Neuronal stem cell (in vitro differentiated cells): ENCODE results near the gene SPOCK3.

Source experiments
- DNase-seq: peaks from one replicate; pipeline ENCODE4 v3.0.0-alpha.2; 2013; ENCODE audit warnings: low spot score
- H2AFZ ChIP-seq: one replicate; pipeline ENCODE4 v1.6.1; 2013; ENCODE audit warnings: mild to moderate bottlenecking, low read length, inconsistent platforms
- H2AK5ac ChIP-seq: 2 replicates; pipeline ENCODE4 v1.6.1; 2013; ENCODE audit warnings: low read depth, mild to moderate bottlenecking, inconsistent platforms, low read length, moderate library complexity, mixed read lengths
- H2BK120ac ChIP-seq: 2 replicates; pipeline ENCODE4 v1.6.1; 2013; ENCODE audit warnings: low read depth, mild to moderate bottlenecking, inconsistent platforms, low read length, moderate library complexity, mixed read lengths
- H2BK12ac ChIP-seq: one replicate; pipeline ENCODE4 v1.6.1; 2013; ENCODE audit warnings: low read length, inconsistent platforms
- H2BK15ac ChIP-seq: 2 replicates; pipeline ENCODE4 v1.6.1; 2013; ENCODE audit warnings: mild to moderate bottlenecking, low read length, inconsistent platforms, mixed read lengths
- H2BK5ac ChIP-seq: one replicate; pipeline ENCODE4 v1.6.1; 2013; ENCODE audit warnings: inconsistent platforms, mild to moderate bottlenecking, low read length, moderate library complexity
- H3K14ac ChIP-seq: one replicate; pipeline ENCODE4 v1.6.1; 2013; ENCODE audit warnings: low read length, inconsistent platforms
- H3K18ac ChIP-seq: 2 replicates; pipeline ENCODE4 v1.6.1; 2013; ENCODE audit warnings: low read length, inconsistent platforms
- H3K23ac ChIP-seq: 2 replicates; pipeline ENCODE4 v1.6.1; 2013; ENCODE audit warnings: low read depth, mild to moderate bottlenecking, mixed read lengths, low read length, inconsistent platforms; ENCODE audit not compliant: poor library complexity
- H3K27ac ChIP-seq: replicated peaks from 3 replicates; pipeline ENCODE4 v1.5.1; 2013; ENCODE audit warnings: low read length, inconsistent platforms
- H3K27me3 ChIP-seq, 3 experiments: 2 replicates each; pipeline ENCODE4 v1.6.1; 2013; ENCODE audit warnings: low read length in 3 of 3, mild to moderate bottlenecking in 2 of 3, inconsistent platforms in 1 of 3, low read depth in 1 of 3, mixed read lengths in 1 of 3, moderate library complexity in 1 of 3; ENCODE audit not compliant: control insufficient read depth in 3 of 3, insufficient read depth in 3 of 3
- H3K36me3 ChIP-seq, 2 donors: replicated peaks in 1 of 2; 2 replicates each; pipeline ENCODE4 v1.6.1; 2013; ENCODE audit warnings: low read length in 2 of 2; ENCODE audit not compliant: control insufficient read depth in 2 of 2, insufficient read depth in 2 of 2
- H3K4ac ChIP-seq: 2 replicates; pipeline ENCODE4 v1.6.1; 2013; ENCODE audit warnings: inconsistent platforms, mild to moderate bottlenecking, low read length, moderate library complexity
- H3K4me1 ChIP-seq, 2 donors: 1 replicate in 1 of 2; 2 replicates in 1 of 2; pipeline ENCODE4 v1.6.1; 2013; ENCODE audit warnings: low read length in 2 of 2, low read depth in 1 of 2; ENCODE audit not compliant: control insufficient read depth in 2 of 2, insufficient read depth in 1 of 2
- H3K4me2 ChIP-seq: one replicate; pipeline ENCODE4 v1.6.1; 2013; ENCODE audit warnings: mild to moderate bottlenecking, low read length, inconsistent platforms; ENCODE audit not compliant: insufficient read depth, poor library complexity, severe bottlenecking
- H3K4me3 ChIP-seq, 2 donors: 2 replicates each; pipeline ENCODE4 v1.5.1; 2013; ENCODE audit warnings: low read length in 2 of 2, mild to moderate bottlenecking in 2 of 2, inconsistent platforms in 1 of 2, moderate library complexity in 1 of 2
- H3K79me1 ChIP-seq: one replicate; pipeline ENCODE4 v1.6.1; 2013; ENCODE audit warnings: low read depth, mild to moderate bottlenecking, inconsistent platforms, low read length, moderate library complexity
- H3K9ac ChIP-seq: one replicate; pipeline ENCODE4 v1.6.1; 2013; ENCODE audit warnings: mild to moderate bottlenecking, low read depth, low read length, inconsistent platforms; ENCODE audit not compliant: poor library complexity
- H3K9me3 ChIP-seq, 2 donors: replicated peaks in 1 of 2; 2 replicates each; pipeline versions ENCODE3 to v1.6.1; 2013; ENCODE audit warnings: low read length in 2 of 2, mild to moderate bottlenecking in 2 of 2, inconsistent platforms in 1 of 2, low read depth in 1 of 2, mixed read lengths in 1 of 2, moderate library complexity in 1 of 2; ENCODE audit not compliant: control insufficient read depth in 2 of 2, insufficient read depth in 1 of 2
- H4K8ac ChIP-seq: one replicate; pipeline ENCODE4 v1.6.1; 2013; ENCODE audit warnings: low read depth, mild to moderate bottlenecking, inconsistent platforms, low read length, moderate library complexity
- H4K91ac ChIP-seq: one replicate; pipeline ENCODE4 v1.6.1; 2013; ENCODE audit warnings: low read length, low read depth, mild to moderate bottlenecking, inconsistent platforms; ENCODE audit not compliant: poor library complexity
- WGBS, 2 donors: extraction: QIAGEN DNeasy Blood & Tissue Kit; methylation state at CpG; one replicate each; pipeline ENCODE4 v1.1.7; 2013; ENCODE audit warnings: missing lambda C conversion rate in 2 of 2, mixed read lengths in 1 of 2; ENCODE audit not compliant: insufficient read length in 2 of 2, insufficient replicate concordance in 1 of 2; ENCODE audit errors: extremely low coverage in 2 of 2; 5-methylcytosine and 5-hydroxymethylcytosine counted together

The SPOCK3 gene

DNA sequence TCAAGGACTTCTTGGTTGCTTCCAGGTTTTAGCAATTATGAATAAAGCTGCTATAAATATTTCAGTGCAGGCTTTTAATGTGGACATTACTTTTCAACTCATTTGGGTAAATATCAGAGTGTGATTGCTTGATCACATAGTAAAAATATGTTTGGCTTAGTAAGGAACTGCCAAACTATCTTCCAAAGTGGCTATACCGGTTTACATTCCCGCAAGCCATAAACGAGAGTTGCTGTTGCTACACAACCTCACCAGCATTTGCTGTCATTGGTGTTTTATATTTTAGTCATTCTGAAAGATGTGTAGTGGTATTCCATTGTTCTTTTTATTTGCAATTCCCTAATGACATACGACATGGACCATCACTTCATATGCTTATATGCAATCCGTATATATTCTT, 30.9 kb upstream of the SPOCK3 start:
- Histone ChIP-seq H3K4me2 (no peak overlapping the region), H3K4me3 (no peak overlapping the region), H2BK5ac (no peak overlapping the region), H3K27me3 (no peaks in the 10 kb centered on the region), H3K4ac (no peak overlapping the region), H2BK12ac (no peak overlapping the region), H3K79me1 (no peaks in the 10 kb centered on the region), H3K36me3 (no peaks in the 10 kb centered on the region), H4K91ac (no peak overlapping the region), H2BK15ac (no peak overlapping the region), H3K27ac (no peak overlapping the region), H3K14ac (no peak overlapping the region), H2BK120ac (no peak overlapping the region), H4K8ac (no peak overlapping the region), H3K9ac (no peak overlapping the region), H3K4me1 (no peaks in the 10 kb centered on the region), H3K9me3 (no peaks in the 10 kb centered on the region), H2AK5ac (no peak overlapping the region), H3K18ac (no peak overlapping the region), H3K23ac (no peak overlapping the region), H2AFZ (no peak overlapping the region)
- DNase-seq = no peak
- WGBS, 2 donors = no CpG with 5 or more reads among the region's 5 CpGs

GRCh38 chr4:167248271-167248670, 14.0 kb upstream of the SPOCK3 start:
- Histone ChIP-seq H3K23ac (no peak overlapping the region), H2AK5ac (no peak overlapping the region), H3K9me3 (no peaks in the 10 kb centered on the region), H3K4me2 (no peak overlapping the region), H3K4ac (no peak overlapping the region), H3K4me1 (no peaks in the 10 kb centered on the region), H3K27ac (no peak overlapping the region), H3K36me3 (no peaks in the 10 kb centered on the region), H3K9ac (no peak overlapping the region), H3K79me1 (no peaks in the 10 kb centered on the region), H2BK120ac (no peak overlapping the region), H4K8ac (no peak overlapping the region), H2AFZ (no peak overlapping the region), H3K27me3 (no peaks in the 10 kb centered on the region), H4K91ac (no peak overlapping the region), H2BK15ac (no peak overlapping the region), H3K4me3 (no peak overlapping the region), H3K18ac (no peak overlapping the region), H3K14ac (no peak overlapping the region), H2BK12ac (no peak overlapping the region), H2BK5ac (no peak overlapping the region)
- no CpG with 5 or more reads among the region's 4 CpGs for WGBS, 2 donors
- DNase-seq = no peak

DNA sequence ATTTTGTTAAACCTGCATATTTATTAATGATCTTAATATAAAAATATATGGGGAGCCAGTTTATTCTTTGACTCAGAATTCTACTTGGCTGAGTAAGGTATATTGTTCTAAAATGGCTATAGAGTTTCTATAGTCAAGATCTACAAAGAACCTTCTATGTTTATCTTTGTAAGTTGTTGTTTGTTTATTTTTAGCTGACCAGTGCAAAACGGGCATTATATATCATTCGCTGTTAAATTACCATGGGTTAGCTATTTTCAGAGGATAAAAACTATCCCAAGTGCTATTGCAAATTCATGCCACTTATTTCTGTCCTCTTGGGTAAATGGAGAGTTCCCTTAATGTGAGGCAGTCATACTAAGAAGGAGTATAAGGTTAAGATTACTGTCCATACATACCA, 5.3 kb upstream of the SPOCK3 start:
- Histone ChIP-seq H3K14ac (no peak overlapping the region), H3K27me3 (peaks cover 0 to 23% (median 4%) of the 10 kb centered on the region in 3 experiments), H2AFZ (no peak overlapping the region), H2BK5ac (no peak overlapping the region), H3K9me3 (no peaks in the 10 kb centered on the region), H3K27ac (no peak overlapping the region), H3K4me3 (no peak overlapping the region), H3K9ac (no peak overlapping the region), H4K8ac (no peak overlapping the region), H2AK5ac (no peak overlapping the region), H3K36me3 (no peaks in the 10 kb centered on the region), H3K4me2 (no peak overlapping the region), H3K23ac (no peak overlapping the region), H3K4ac (no peak overlapping the region), H3K4me1 (peaks cover 0 to 1% of the 10 kb centered on the region in 2 donors), H3K18ac (no peak overlapping the region), H2BK15ac (no peak overlapping the region), H2BK120ac (no peak overlapping the region), H4K91ac (no peak overlapping the region), H2BK12ac (no peak overlapping the region), H3K79me1 (no peaks in the 10 kb centered on the region)
- DNase-seq = no peak
- no CpG with 5 or more reads among the region's 2 CpGs for WGBS, 2 donors

DNA sequence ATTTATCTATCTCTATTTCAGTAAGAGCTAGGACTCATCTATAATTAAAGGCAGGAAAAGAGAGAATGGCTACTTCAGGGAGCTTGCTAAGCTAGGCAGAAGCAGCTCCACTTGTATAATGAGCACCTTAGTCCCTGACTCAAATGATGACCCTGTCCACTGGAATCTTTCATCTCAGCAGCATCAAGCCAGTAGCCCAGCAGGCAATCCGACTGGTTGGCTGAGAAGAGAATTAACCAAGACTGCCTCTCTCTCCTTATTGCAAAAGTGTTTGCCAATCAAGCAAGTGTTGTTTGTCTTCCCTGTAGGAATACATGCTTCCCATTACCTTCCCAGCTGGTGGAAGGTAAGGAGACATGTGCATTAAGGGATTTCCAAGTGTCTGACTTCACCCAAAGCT, 3.9 kb upstream of the SPOCK3 start:
- Histone ChIP-seq H2BK120ac (no peak overlapping the region), H3K79me1 (no peaks in the 10 kb centered on the region), H4K8ac (no peak overlapping the region), H3K36me3 (no peaks in the 10 kb centered on the region), H3K4me3 (no peak overlapping the region), H3K14ac (no peak overlapping the region), H2AK5ac (no peak overlapping the region), H2BK5ac (no peak overlapping the region), H2AFZ (no peak overlapping the region), H3K9me3 (no peaks in the 10 kb centered on the region), H3K23ac (no peak overlapping the region), H3K18ac (no peak overlapping the region), H3K27me3 (peaks cover 0 to 36% (median 15%) of the 10 kb centered on the region in 3 experiments), H3K4ac (no peak overlapping the region), H3K27ac (no peak overlapping the region), H4K91ac (no peak overlapping the region), H3K9ac (no peak overlapping the region), H3K4me1 (peaks cover 0 to 8% of the 10 kb centered on the region in 2 donors), H2BK15ac (no peak overlapping the region), H3K4me2 (no peak overlapping the region), H2BK12ac (no peak overlapping the region)
- WGBS, 2 donors = no CpG with 5 or more reads among the region's 1 CpG
- DNase-seq = no peak
